ENCODE data around the gene MRO.
A peak's percentile ranks its signal among the peaks of the same experiment; 100 is the strongest.
"Not testable (repeated sequence)": the region's sequence is repeated elsewhere in the genome, so short reads cannot be mapped to it uniquely, and the experiment has no call there.

The MRO gene

GRCh38 chr18:50839341-50839740 lies 19.5 kb upstream of the MRO start:
- no peak for DNase-seq (ENCODE audit: low read depth)
- no peak for TF ChIP-seq CTCF (conservative IDR thresholded peaks at IDR 0.05; ENCODE audit: low read length)

GRCh38 chr18:50836521-50836957 lies 16.7 kb upstream of the MRO start:
- H3K4me3 ChIP-seq (ENCODE audit: low read length), result no peak overlapping the region
- DNase-seq (ENCODE audit: low read depth), result peak; percentile 69
- TF ChIP-seq CTCF (conservative IDR thresholded peaks at IDR 0.05; ENCODE audit: low read length), result no peak

More at GRCh38 chr18:50839341-50839740, 19.5 kb upstream of the MRO start:
- H3K4me3 ChIP-seq (ENCODE audit: low read length), result no peak overlapping the region

- not testable (repeated sequence) for DNase-seq (ENCODE audit: low read depth); H3K4me3 ChIP-seq (ENCODE audit: low read length)
Observed at GRCh38 chr18:50833496-50833895, 13.7 kb upstream of the MRO start.

- TF ChIP-seq CTCF (conservative IDR thresholded peaks at IDR 0.05; ENCODE audit: low read length), result no peak
- H3K4me3 ChIP-seq (ENCODE audit: low read length), result no peak overlapping the region
- DNase-seq (ENCODE audit: low read depth), result no peak
Observed at GRCh38 chr18:50832754-50833153, 12.9 kb upstream of the MRO start.

GRCh38 chr18:50830544-50830943 lies 10.7 kb upstream of the MRO start:
- no peak for TF ChIP-seq CTCF (conservative IDR thresholded peaks at IDR 0.05; ENCODE audit: low read length)
- DNase-seq (ENCODE audit: low read depth), result no peak
- H3K4me3 ChIP-seq (ENCODE audit: low read length), result no peak overlapping the region

GRCh38 chr18:50829644-50830043 lies 9.8 kb upstream of the MRO start:
- DNase-seq (ENCODE audit: low read depth), result no peak
- no peak for TF ChIP-seq CTCF (conservative IDR thresholded peaks at IDR 0.05; ENCODE audit: low read length)
- H3K4me3 ChIP-seq (ENCODE audit: low read length), result no peak overlapping the region

GRCh38 chr18:50826027-50826426 lies 6.2 kb upstream of the MRO start:
- DNase-seq (ENCODE audit: low read depth), result no peak
- no peak overlapping the region for H3K4me3 ChIP-seq (ENCODE audit: low read length)
- TF ChIP-seq CTCF (conservative IDR thresholded peaks at IDR 0.05; ENCODE audit: low read length), result no peak

- H3K4me3 ChIP-seq (ENCODE audit: low read length), result no peak overlapping the region
- DNase-seq (ENCODE audit: low read depth), result no peak
- TF ChIP-seq CTCF (conservative IDR thresholded peaks at IDR 0.05; ENCODE audit: low read length), result no peak
Observed at GRCh38 chr18:50825621-50826020, 5.8 kb upstream of the MRO start.
